GM12878 (cell line): Measurements from ENCODE around the gene TLR10. TPM values are rescaled to one million over a fixed set of nuclear protein-coding genes. Genes with fewer than 3 reads are reported as not detected.

Experiments
- BRCA1 ChIP-seq: IDR thresholded peaks from 2 replicates; pipeline ENCODE4 v1.6.1; 2011; ENCODE audit warnings: low read depth, low read length, improper control_type of control experiment
- HDAC6 ChIP-seq: fragments of 200-600 bp; sonication (generic); IDR thresholded peaks from one replicate; pipeline ENCODE4 v1.8.0; 2017; ENCODE audit warnings: antibody characterized with exemption; ENCODE audit not compliant: unreplicated experiment
- HSF1 ChIP-seq: fragments of 150-350 bp; IDR thresholded peaks from 2 replicates; pipeline ENCODE4 v1.6.1; 2014; ENCODE audit warnings: mild to moderate bottlenecking, low read depth, low read length
- IRF5 ChIP-seq: fragments of 450-650 bp; IDR thresholded peaks from 2 replicates; pipeline ENCODE4 v1.6.1; 2017; ENCODE audit warnings: borderline replicate concordance
- MEF2A ChIP-seq: IDR thresholded peaks from 2 replicates; pipeline ENCODE4 v1.6.1; 2011; ENCODE audit warnings: low read depth, mild to moderate bottlenecking, low read length, moderate library complexity; ENCODE audit not compliant: insufficient read depth
- MEF2B ChIP-seq: fragments of 450-650 bp; IDR thresholded peaks from 2 replicates; pipeline ENCODE4 v1.6.1; 2018; ENCODE audit warnings: mild to moderate bottlenecking, moderate library complexity; ENCODE audit not compliant: partially characterized antibody, poor library complexity, severe bottlenecking
- PAX5 ChIP-seq: IDR thresholded peaks from 2 replicates; pipeline ENCODE4 v1.6.1; 2011; ENCODE audit warnings: low read depth, low read length, borderline replicate concordance
- PAX8 ChIP-seq: fragments of 450-650 bp; IDR thresholded peaks from 2 replicates; pipeline ENCODE4 v1.6.1; 2017; ENCODE audit warnings: mild to moderate bottlenecking, moderate library complexity
- RAD21 ChIP-seq: IDR thresholded peaks from 2 replicates; pipeline ENCODE4 v1.6.1; 2011; ENCODE audit warnings: mild to moderate bottlenecking, low read depth, low read length, moderate library complexity; ENCODE audit not compliant: insufficient read depth
- SIN3A ChIP-seq: IDR thresholded peaks from 2 replicates; pipeline ENCODE4 v1.6.1; 2012; ENCODE audit warnings: low read depth, low read length, improper control_type of control experiment
- SPI1 ChIP-seq: IDR thresholded peaks from 2 replicates; pipeline ENCODE4 v1.6.1; 2011; ENCODE audit warnings: low read depth, mild to moderate bottlenecking, low read length, moderate library complexity, borderline replicate concordance; ENCODE audit not compliant: insufficient read depth
- SREBF2 ChIP-seq: IDR thresholded peaks from 2 replicates; pipeline ENCODE4 v1.6.1; 2012; ENCODE audit warnings: mild to moderate bottlenecking, low read length
- SUPT20H ChIP-seq: IDR thresholded peaks from 2 replicates; pipeline ENCODE4 v1.6.1; 2011; ENCODE audit warnings: low read depth, mild to moderate bottlenecking, low read length, moderate library complexity, borderline replicate concordance; ENCODE audit not compliant: control insufficient read depth
- YY1 ChIP-seq: IDR thresholded peaks from 2 replicates; pipeline ENCODE4 v1.6.1; 2011; ENCODE audit warnings: low read depth, mild to moderate bottlenecking, low read length
- ZNF384 ChIP-seq: IDR thresholded peaks from 2 replicates; pipeline ENCODE4 v1.6.1; 2012; ENCODE audit warnings: low read depth, mild to moderate bottlenecking, low read length, improper control_type of control experiment, borderline replicate concordance
- polyA plus RNA-seq, 11 experiments: library from polyadenylated mRNA; depleted of rRNA in 4 of 11; unstranded in 6 of 11; stranded (reverse) in 5 of 11; fragments of >200 nt; fragmentation: Nextera tagmentation in 4 of 11; fragmentation: Illumina TruSeq in 1 of 11; extraction: Ambion mirVana in 4 of 11; extraction: Trizol in 1 of 11; gene quantifications; 1 replicate in 1 of 11; 2 replicates in 10 of 11; pipeline versions ENCODE4 v1.2.1 to v1.2.3, GENCODE V29; 2011 to 2016; ENCODE audit warnings: inconsistent platforms in 2 of 11, missing spikeins in 2 of 11, low read depth in 1 of 11
- total RNA-seq, 4 experiments: library from RNA; depleted of rRNA in 3 of 4; stranded (reverse); fragments of >200 nt in 3 of 4; fragmentation: Illumina TruSeq in 1 of 4; extraction: Trizol in 1 of 4; gene quantifications; 2 replicates each; pipeline versions ENCODE4 v1.2.1 to v1.2.3, GENCODE V29; 2013 to 2021
- TF ChIP-seq, protein P1 (sequence below): IDR thresholded peaks from 2 replicates; pipeline ENCODE4 v1.6.1; 2012; ENCODE audit warnings: improper control_type of control experiment, low read depth, low read length; ENCODE audit not compliant: insufficient replicate concordance
- TF ChIP-seq, protein P2 (sequence below): IDR thresholded peaks from 2 replicates; pipeline ENCODE4 v1.6.1; 2011; ENCODE audit warnings: mild to moderate bottlenecking, low read depth, low read length, moderate library complexity; ENCODE audit not compliant: insufficient replicate concordance
- TF ChIP-seq, protein P3 (sequence below): fragments of 450-650 bp; IDR thresholded peaks from 2 replicates; pipeline ENCODE4 v1.6.1; 2017; ENCODE audit warnings: mild to moderate bottlenecking

The TLR10 gene
- total and polyA plus RNA-seq, 10 of the 15 experiments (the other 5 are each of a cell fraction or from before 2014, with no cell fraction given), result 31.5 to 149 (median 64.9) TPM

DNA sequence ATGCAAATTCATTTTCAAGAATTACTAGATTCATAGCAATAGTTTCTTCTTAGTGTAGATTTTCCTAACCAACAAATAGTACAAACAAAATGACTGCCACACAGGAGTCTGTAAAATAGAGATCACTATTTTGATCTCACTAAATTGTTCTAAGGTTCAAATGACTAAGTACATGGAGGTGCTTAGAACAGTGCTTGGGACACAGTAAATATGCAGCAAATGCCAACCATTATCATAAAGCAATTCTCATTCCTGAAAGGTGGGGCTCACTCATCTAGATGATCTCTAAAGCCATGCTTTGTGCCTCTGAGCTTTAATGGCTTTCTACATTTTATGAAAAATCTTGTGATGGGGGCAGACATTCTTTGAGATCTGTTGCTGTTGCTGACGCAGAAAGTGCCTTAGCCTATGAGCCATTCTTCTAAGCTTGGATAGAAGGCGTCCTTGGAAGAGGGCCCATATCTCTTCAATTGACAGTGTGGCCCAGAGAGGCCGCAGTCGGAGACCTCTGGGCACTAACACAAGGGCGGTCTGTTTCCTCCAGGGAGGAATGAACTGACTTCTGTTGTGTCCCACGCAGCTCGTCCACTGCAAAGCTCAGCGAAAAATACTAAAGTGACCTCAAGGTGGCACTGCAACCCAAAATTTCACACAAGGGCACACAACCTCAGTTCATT is 23.5 kb downstream of the TLR10 start (continued):
- TF ChIP-seq, protein P1, sequence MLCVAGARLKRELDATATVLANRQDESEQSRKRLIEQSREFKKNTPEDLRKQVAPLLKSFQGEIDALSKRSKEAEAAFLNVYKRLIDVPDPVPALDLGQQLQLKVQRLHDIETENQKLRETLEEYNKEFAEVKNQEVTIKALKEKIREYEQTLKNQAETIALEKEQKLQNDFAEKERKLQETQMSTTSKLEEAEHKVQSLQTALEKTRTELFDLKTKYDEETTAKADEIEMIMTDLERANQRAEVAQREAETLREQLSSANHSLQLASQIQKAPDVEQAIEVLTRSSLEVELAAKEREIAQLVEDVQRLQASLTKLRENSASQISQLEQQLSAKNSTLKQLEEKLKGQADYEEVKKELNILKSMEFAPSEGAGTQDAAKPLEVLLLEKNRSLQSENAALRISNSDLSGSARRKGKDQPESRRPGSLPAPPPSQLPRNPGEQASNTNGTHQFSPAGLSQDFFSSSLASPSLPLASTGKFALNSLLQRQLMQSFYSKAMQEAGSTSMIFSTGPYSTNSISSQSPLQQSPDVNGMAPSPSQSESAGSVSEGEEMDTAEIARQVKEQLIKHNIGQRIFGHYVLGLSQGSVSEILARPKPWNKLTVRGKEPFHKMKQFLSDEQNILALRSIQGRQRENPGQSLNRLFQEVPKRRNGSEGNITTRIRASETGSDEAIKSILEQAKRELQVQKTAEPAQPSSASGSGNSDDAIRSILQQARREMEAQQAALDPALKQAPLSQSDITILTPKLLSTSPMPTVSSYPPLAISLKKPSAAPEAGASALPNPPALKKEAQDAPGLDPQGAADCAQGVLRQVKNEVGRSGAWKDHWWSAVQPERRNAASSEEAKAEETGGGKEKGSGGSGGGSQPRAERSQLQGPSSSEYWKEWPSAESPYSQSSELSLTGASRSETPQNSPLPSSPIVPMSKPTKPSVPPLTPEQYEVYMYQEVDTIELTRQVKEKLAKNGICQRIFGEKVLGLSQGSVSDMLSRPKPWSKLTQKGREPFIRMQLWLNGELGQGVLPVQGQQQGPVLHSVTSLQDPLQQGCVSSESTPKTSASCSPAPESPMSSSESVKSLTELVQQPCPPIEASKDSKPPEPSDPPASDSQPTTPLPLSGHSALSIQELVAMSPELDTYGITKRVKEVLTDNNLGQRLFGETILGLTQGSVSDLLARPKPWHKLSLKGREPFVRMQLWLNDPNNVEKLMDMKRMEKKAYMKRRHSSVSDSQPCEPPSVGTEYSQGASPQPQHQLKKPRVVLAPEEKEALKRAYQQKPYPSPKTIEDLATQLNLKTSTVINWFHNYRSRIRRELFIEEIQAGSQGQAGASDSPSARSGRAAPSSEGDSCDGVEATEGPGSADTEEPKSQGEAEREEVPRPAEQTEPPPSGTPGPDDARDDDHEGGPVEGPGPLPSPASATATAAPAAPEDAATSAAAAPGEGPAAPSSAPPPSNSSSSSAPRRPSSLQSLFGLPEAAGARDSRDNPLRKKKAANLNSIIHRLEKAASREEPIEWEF, result no peak
- no peak for TF ChIP-seq SREBF2
- TF ChIP-seq RAD21, result peak; percentile 93
- TF ChIP-seq PAX5, result peak; percentile 16; the same call in 1 of the 2 replicates
- TF ChIP-seq, protein P2, sequence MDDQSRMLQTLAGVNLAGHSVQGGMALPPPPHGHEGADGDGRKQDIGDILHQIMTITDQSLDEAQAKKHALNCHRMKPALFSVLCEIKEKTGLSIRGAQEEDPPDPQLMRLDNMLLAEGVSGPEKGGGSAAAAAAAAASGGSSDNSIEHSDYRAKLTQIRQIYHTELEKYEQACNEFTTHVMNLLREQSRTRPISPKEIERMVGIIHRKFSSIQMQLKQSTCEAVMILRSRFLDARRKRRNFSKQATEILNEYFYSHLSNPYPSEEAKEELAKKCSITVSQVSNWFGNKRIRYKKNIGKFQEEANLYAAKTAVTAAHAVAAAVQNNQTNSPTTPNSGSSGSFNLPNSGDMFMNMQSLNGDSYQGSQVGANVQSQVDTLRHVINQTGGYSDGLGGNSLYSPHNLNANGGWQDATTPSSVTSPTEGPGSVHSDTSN, result no peak
- no peak for TF ChIP-seq PAX8
- TF ChIP-seq HDAC6, result no peak
- TF ChIP-seq BRCA1, result no peak
- TF ChIP-seq IRF5, result no peak
- TF ChIP-seq MEF2A, result 0 out of 2 replicates have a peak, but pooled peaks have one; percentile 32
- no peak for TF ChIP-seq SPI1
- TF ChIP-seq, protein P3, sequence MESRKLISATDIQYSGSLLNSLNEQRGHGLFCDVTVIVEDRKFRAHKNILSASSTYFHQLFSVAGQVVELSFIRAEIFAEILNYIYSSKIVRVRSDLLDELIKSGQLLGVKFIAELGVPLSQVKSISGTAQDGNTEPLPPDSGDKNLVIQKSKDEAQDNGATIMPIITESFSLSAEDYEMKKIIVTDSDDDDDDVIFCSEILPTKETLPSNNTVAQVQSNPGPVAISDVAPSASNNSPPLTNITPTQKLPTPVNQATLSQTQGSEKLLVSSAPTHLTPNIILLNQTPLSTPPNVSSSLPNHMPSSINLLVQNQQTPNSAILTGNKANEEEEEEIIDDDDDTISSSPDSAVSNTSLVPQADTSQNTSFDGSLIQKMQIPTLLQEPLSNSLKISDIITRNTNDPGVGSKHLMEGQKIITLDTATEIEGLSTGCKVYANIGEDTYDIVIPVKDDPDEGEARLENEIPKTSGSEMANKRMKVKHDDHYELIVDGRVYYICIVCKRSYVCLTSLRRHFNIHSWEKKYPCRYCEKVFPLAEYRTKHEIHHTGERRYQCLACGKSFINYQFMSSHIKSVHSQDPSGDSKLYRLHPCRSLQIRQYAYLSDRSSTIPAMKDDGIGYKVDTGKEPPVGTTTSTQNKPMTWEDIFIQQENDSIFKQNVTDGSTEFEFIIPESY, result no peak
- TF ChIP-seq SIN3A, result no peak
- TF ChIP-seq SUPT20H, result no peak
- 0 out of 2 replicates have a peak, but pooled peaks have one; percentile 27 for TF ChIP-seq YY1
- no peak for TF ChIP-seq HSF1
- TF ChIP-seq MEF2B, result peak; percentile 37
- no peak for TF ChIP-seq ZNF384
